Keratinocyte (primary cell): ENCODE data around the gene ZBP1. TPM values are rescaled to one million over a fixed set of nuclear protein-coding genes. Genes with fewer than 3 reads are reported as not detected.

Source experiments
- DNase-seq: peaks from one replicate; pipeline ENCODE4 v3.0.0-alpha.2; 2011; ENCODE audit warnings: low read depth, missing footprints, low spot score
- FAIRE-seq: peaks from 2 replicates; lab custom pipeline; 2011; peaks lifted over from hg19 to GRCh38; lab: Jason Lieb, UNC
- H2AFZ ChIP-seq: 2 replicates; pipeline ENCODE4 v1.6.0; 2012; ENCODE audit warnings: low read length, control low read depth, inconsistent platforms; ENCODE audit not compliant: control insufficient read depth
- H3K27ac ChIP-seq: 2 replicates; pipeline ENCODE4 v1.5.1; 2011; ENCODE audit warnings: low read length; ENCODE audit not compliant: control insufficient read depth, insufficient read depth
- H3K27me3 ChIP-seq: 3 replicates; pipeline ENCODE4 v1.6.0; 2011; ENCODE audit warnings: low read length; ENCODE audit not compliant: control insufficient read depth, insufficient read depth; ENCODE audit errors: extremely low read depth
- H3K36me3 ChIP-seq, 2 experiments: 2 replicates in 1 of 2; 3 replicates in 1 of 2; pipeline ENCODE4 v1.5.1; 2011; ENCODE audit warnings: low read length in 2 of 2, mild to moderate bottlenecking in 1 of 2; ENCODE audit not compliant: control insufficient read depth in 2 of 2, insufficient read depth in 2 of 2; ENCODE audit errors: extremely low read depth in 1 of 2
- H3K4me1 ChIP-seq: 3 replicates; pipeline ENCODE4 v1.5.1; 2011; ENCODE audit warnings: low read length; ENCODE audit not compliant: control insufficient read depth, insufficient read depth; ENCODE audit errors: extremely low read depth
- H3K4me2 ChIP-seq: 3 replicates; pipeline ENCODE4 v1.6.0; 2011; ENCODE audit warnings: low read depth, low read length; ENCODE audit not compliant: control insufficient read depth, insufficient read depth; ENCODE audit errors: extremely low read depth
- H3K4me3 ChIP-seq, 3 experiments: fragments of 200-600 bp in 1 of 3; sonication (generic) in 1 of 3; 2 replicates in 2 of 3; 3 replicates in 1 of 3; pipeline ENCODE4 v1.5.1; 2011 to 2016; ENCODE audit warnings: low read length in 3 of 3, mild to moderate bottlenecking in 3 of 3, control low read depth in 2 of 3, inconsistent platforms in 1 of 3, low read depth in 1 of 3, mixed read lengths in 1 of 3, mixed run types in 1 of 3, moderate library complexity in 1 of 3; ENCODE audit not compliant: control insufficient read depth in 2 of 3, insufficient read depth in 2 of 3; ENCODE audit errors: extremely low read depth in 1 of 3
- H3K79me2 ChIP-seq: 2 replicates; pipeline ENCODE4 v1.6.0; 2012; ENCODE audit warnings: low read length; ENCODE audit not compliant: control insufficient read depth, insufficient read depth
- H3K9ac ChIP-seq: 3 replicates; pipeline ENCODE4 v1.6.0; 2011; ENCODE audit warnings: low read length; ENCODE audit not compliant: control insufficient read depth, insufficient read depth; ENCODE audit errors: extremely low read depth
- H3K9me1 ChIP-seq: 3 replicates; pipeline ENCODE4 v1.6.0; 2011; ENCODE audit warnings: low read length; ENCODE audit not compliant: control insufficient read depth, insufficient read depth; ENCODE audit errors: extremely low read depth
- H3K9me3 ChIP-seq: 2 replicates; pipeline ENCODE4 v1.5.1; 2012; ENCODE audit warnings: low read depth, low read length; ENCODE audit not compliant: control insufficient read depth
- H4K20me1 ChIP-seq: 3 replicates; pipeline ENCODE4 v1.6.0; 2011; ENCODE audit warnings: low read length; ENCODE audit not compliant: control insufficient read depth, insufficient read depth; ENCODE audit errors: extremely low read depth
- EZH2 ChIP-seq: IDR thresholded peaks from one replicate; pipeline ENCODE4 v1.6.1; 2012; ENCODE audit warnings: inconsistent platforms, mild to moderate bottlenecking, low read length, moderate library complexity
- dilution Hi-C: fragments of 300-500 bp; cut with MboI; formaldehyde crosslinking; loops from one replicate; pipeline ENCODE4 v1.7.0; 2020; ENCODE audit warnings: low sequenced_read_pairs; ENCODE audit not compliant: extremely low pct_ligation_motif_present
- polyA plus RNA-seq, 5 experiments: library from polyadenylated mRNA; depleted of rRNA in 3 of 5; stranded (reverse) in 3 of 5; stranded (forward) in 1 of 5; unstranded in 1 of 5; fragments of >200 nt; gene quantifications; 1 replicate in 1 of 5; 2 replicates in 3 of 5; 3 replicates in 1 of 5; pipeline versions ENCODE4 v1.2.1 to v1.2.3, GENCODE V29; 2011 to 2012; ENCODE audit warnings: missing spikeins in 2 of 5, low read depth in 1 of 5, low replicate concordance in 1 of 5
- TF ChIP-seq, protein P1 (sequence below), 3 experiments: IDR thresholded peaks in 1 of 3; conservative IDR thresholded peaks in 1 of 3; optimal IDR thresholded peaks in 1 of 3; 2 replicates in 2 of 3; 3 replicates in 1 of 3; pipeline versions ENCODE3 to v1.5.1; 2011; ENCODE audit warnings: low read length in 3 of 3, mild to moderate bottlenecking in 3 of 3, moderate library complexity in 2 of 3, control low read depth in 1 of 3, inconsistent platforms in 1 of 3; ENCODE audit not compliant: insufficient read depth in 2 of 3; ENCODE audit errors: extremely low read depth in 1 of 3

ZBP1 gene
- polyA plus RNA-seq, 1 donor (not counting 4 experiments of a cell fraction or from before 2014, with no cell fraction given): 0.08 TPM

DNA sequence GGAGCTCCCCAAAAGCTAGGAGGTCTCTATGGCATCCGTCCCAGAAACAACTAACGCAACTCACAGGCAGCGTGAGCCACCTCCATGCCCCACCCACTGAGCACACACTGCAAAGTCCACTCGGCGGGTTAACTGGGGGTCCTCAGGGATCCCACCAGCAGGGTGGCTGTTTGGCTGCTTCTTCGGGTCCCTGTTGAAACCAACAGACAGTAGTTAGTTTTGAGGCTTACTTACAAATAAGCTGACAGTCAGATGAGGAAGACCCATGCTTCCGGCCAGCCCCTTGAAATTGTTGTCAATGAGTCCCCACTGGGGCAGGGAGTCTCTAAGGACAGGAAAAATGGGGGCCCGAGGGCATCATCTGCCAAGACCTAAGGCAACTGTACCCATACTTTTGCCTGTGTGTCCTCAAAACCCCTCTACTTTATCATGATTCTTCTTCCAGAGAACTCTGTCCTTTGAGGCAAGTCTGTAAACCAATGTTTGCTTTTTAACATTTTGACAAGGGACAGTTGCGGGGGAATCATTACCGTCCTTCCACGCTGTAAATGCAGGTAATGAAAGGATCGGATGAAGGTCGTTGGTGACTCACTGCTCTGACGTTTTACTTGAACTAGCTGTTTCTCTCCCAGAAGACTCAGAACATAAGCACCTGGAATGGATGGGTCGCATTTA is 61.5 kb downstream of the ZBP1 start:
- Histone ChIP-seq H3K27ac (no peak overlapping the region), H3K4me2 (no peak overlapping the region), H3K9me1 (no peaks in the 10 kb centered on the region), H3K79me2 (no peaks in the 10 kb centered on the region), H2AFZ (no peak overlapping the region), H3K27me3 (peaks cover 63% of the 10 kb centered on the region), H4K20me1 (no peaks in the 10 kb centered on the region), H3K9me3 (no peaks in the 10 kb centered on the region), H3K36me3 (no peaks in the 10 kb centered on the region), H3K4me3 (no peak overlapping the region), H3K4me1 (no peaks in the 10 kb centered on the region), H3K9ac (no peak overlapping the region)
- no peak for TF ChIP-seq EZH2
- TF ChIP-seq, protein P1, sequence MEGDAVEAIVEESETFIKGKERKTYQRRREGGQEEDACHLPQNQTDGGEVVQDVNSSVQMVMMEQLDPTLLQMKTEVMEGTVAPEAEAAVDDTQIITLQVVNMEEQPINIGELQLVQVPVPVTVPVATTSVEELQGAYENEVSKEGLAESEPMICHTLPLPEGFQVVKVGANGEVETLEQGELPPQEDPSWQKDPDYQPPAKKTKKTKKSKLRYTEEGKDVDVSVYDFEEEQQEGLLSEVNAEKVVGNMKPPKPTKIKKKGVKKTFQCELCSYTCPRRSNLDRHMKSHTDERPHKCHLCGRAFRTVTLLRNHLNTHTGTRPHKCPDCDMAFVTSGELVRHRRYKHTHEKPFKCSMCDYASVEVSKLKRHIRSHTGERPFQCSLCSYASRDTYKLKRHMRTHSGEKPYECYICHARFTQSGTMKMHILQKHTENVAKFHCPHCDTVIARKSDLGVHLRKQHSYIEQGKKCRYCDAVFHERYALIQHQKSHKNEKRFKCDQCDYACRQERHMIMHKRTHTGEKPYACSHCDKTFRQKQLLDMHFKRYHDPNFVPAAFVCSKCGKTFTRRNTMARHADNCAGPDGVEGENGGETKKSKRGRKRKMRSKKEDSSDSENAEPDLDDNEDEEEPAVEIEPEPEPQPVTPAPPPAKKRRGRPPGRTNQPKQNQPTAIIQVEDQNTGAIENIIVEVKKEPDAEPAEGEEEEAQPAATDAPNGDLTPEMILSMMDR (optimal IDR thresholded peaks at IDR 0.05 in 1 of 3, IDR thresholded peaks at IDR 0.05 in 1 of 3, conservative IDR thresholded peaks at IDR 0.05 in 1 of 3; ENCODE audit: extremely low read depth in 1 of 3, insufficient read depth in 2 of 3, low read length in 3 of 3): no peak
- FAIRE-seq: no peak
- DNase-seq: no peak
- dilution Hi-C loops: no loop called here

DNA sequence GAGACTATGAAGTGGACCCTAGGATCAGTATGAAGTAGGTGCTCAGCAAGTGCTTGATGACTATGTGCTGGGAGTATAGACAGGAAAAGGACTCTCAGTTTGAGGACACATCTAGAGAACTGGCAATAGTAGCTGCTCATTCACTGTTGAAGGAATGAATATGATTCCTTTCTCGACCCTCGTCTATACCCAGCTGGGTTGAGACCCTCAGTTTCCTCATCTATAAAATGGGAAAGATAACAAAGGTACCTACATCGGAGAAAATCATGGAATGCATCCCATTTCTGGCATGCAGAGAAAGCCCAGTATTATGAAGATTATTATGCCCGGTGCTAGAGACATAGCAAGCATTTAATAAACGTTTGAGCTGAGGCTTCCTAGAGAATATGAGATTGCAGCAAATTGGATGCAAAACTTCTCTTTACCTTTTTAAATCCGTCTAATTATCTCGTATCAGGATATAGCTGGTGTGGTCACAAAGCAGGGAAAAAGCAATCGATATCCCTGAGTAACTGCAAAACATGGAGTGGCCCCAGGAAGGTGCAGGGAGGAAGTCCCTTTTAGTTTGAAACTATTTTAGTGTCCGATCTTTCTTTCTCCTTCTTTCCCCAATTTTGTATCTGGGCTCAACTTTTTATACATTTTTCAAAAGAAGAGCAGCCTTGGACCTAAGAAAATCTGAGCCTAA is 62.2 kb downstream of the ZBP1 start:
- Histone ChIP-seq H3K4me3 (no peak overlapping the region), H3K27ac (no peak overlapping the region), H3K9me3 (no peaks in the 10 kb centered on the region), H4K20me1 (no peaks in the 10 kb centered on the region), H3K9me1 (no peaks in the 10 kb centered on the region), H3K79me2 (no peaks in the 10 kb centered on the region), H3K4me1 (no peaks in the 10 kb centered on the region), H3K36me3 (no peaks in the 10 kb centered on the region), H3K4me2 (no peak overlapping the region), H3K27me3 (peaks cover 63% of the 10 kb centered on the region), H2AFZ (no peak overlapping the region), H3K9ac (no peak overlapping the region)
- DNase-seq (no peak), FAIRE-seq (no peak)
- dilution Hi-C loops: no loop called here
- no peak for TF ChIP-seq EZH2
- TF ChIP-seq, protein P1 (optimal IDR thresholded peaks at IDR 0.05 in 1 of 3, IDR thresholded peaks at IDR 0.05 in 1 of 3, conservative IDR thresholded peaks at IDR 0.05 in 1 of 3; ENCODE audit: extremely low read depth in 1 of 3, insufficient read depth in 2 of 3, low read length in 3 of 3): no peak
